GM08714 (cell line): ENCODE data around the gene APLF.

ENCODE experiments used
- H3K4me3 ChIP-seq: fragments of 200-500 bp; sonication (Bioruptor generic); 2 replicates; pipeline ENCODE4 v1.5.1; 2014; ENCODE audit warnings: mild to moderate bottlenecking, low read length, inconsistent platforms
- ZNF274 ChIP-seq: IDR thresholded peaks from 2 replicates; pipeline ENCODE4 v1.6.1; 2012; ENCODE audit warnings: mild to moderate bottlenecking, low read depth, low read length

The APLF gene

GRCh38 chr2:68627615-68628014, 160.2 kb downstream of the APLF start:
- H3K4me3 ChIP-seq = no peak overlapping the region
- TF ChIP-seq ZNF274 = no peak
